Suppressor macrophage (primary cell): ENCODE measurements around the gene ADAMTS2.

Experiments used
- DNase-seq, 4 experiments: peaks; one replicate each; pipeline ENCODE4 v3.0.0-alpha.2; 2020 to 2022

Gene ADAMTS2

GRCh38 chr5:179154346-179154990 lies 190.8 kb downstream of the ADAMTS2 start:
- no peak for DNase-seq

- no peak for DNase-seq
Measured at GRCh38 chr5:179153921-179154345, 191.3 kb downstream of the ADAMTS2 start.

GRCh38 chr5:179153341-179153901 lies 191.8 kb downstream of the ADAMTS2 start:
- no peak for DNase-seq

GRCh38 chr5:179152941-179153340 lies 192.3 kb downstream of the ADAMTS2 start:
- DNase-seq, result no peak

- no peak for DNase-seq
Measured at GRCh38 chr5:179152144-179152895, 192.9 kb downstream of the ADAMTS2 start.

- DNase-seq, result no peak
Measured at GRCh38 chr5:179151286-179152118, 193.8 kb downstream of the ADAMTS2 start.

- no peak for DNase-seq
Measured at GRCh38 chr5:179150011-179150410, 195.2 kb downstream of the ADAMTS2 start.

- no peak for DNase-seq
Measured at GRCh38 chr5:179149278-179149677, 196.0 kb downstream of the ADAMTS2 start.

- no peak for DNase-seq
Measured at GRCh38 chr5:179148703-179149170, 196.5 kb downstream of the ADAMTS2 start.

GRCh38 chr5:179147991-179148702 lies 197.1 kb downstream of the ADAMTS2 start:
- DNase-seq, result no peak

- DNase-seq, result no peak
Measured at GRCh38 chr5:179146277-179146676, 199.0 kb downstream of the ADAMTS2 start.

GRCh38 chr5:179143446-179143845 lies 201.8 kb downstream of the ADAMTS2 start:
- no peak for DNase-seq

GRCh38 chr5:179142434-179143198 lies 202.6 kb downstream of the ADAMTS2 start:
- no peak for DNase-seq

- no peak for DNase-seq
Measured at GRCh38 chr5:179141867-179142266, 203.4 kb downstream of the ADAMTS2 start.

GRCh38 chr5:179140293-179140692 lies 205.0 kb downstream of the ADAMTS2 start:
- no peak for DNase-seq

- DNase-seq, result no peak
Measured at GRCh38 chr5:179139936-179140235, 205.4 kb downstream of the ADAMTS2 start.

- no peak for DNase-seq
Measured at GRCh38 chr5:179139111-179139935, 205.9 kb downstream of the ADAMTS2 start.

GRCh38 chr5:179138568-179138925 lies 206.7 kb downstream of the ADAMTS2 start:
- DNase-seq, result no peak

GRCh38 chr5:179137643-179138567 lies 207.4 kb downstream of the ADAMTS2 start:
- DNase-seq, result no peak
